SW 1271 (cell line): ENCODE results near the gene KRI1.

Experiments used
- DNase-seq, 2 experiments: peaks; one replicate each; lab custom pipeline; 2025; lab: John Stamatoyannopoulos, UW

The KRI1 gene

DNA sequence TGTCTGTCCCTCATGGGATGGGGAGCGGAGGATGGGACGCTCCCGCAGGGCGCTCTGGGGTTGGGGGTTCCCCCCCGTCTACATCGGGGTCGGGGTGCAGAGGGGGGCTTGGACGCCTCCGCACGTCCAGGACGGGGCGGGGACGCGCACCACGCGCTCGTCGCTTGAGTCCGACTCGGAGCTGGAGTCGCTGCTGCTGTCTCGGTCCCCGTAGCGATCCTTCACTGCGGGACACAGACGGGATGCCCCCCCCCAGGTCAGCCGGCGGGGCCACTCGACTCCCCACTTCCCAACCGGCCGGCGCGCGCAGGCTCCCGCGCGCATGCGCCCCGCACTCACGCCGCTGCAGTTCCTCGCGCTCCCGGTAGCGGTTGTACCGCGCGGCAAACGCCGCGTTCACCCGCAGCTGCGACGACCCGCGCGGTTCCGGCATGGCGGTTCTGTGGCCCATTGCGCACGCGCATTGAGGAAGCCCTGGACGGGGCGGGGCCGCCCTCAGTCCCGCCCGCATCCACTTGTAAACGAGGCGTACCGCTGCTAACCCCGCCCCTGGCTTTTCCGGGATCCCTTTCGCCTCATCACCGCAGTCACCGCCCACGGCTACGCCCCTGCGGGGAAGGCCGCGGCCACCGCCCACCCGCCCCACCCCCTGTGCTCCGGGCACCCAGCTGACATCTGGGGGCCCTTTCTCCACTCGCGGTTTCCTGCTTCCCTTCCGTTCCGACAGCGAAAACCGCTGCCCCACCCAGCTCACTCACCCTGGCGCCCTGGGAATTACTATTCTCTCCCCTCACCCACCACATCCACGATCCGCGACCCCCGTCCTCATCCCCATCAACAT lies at the start of gene KRI1:
KRI1 (minus strand) TSS at position 444 of the 841 bp plus-strand sequence; CDS start at position 433, 11 bp downstream.
- DNase-seq: peak; percentile 85 to 97

DNA sequence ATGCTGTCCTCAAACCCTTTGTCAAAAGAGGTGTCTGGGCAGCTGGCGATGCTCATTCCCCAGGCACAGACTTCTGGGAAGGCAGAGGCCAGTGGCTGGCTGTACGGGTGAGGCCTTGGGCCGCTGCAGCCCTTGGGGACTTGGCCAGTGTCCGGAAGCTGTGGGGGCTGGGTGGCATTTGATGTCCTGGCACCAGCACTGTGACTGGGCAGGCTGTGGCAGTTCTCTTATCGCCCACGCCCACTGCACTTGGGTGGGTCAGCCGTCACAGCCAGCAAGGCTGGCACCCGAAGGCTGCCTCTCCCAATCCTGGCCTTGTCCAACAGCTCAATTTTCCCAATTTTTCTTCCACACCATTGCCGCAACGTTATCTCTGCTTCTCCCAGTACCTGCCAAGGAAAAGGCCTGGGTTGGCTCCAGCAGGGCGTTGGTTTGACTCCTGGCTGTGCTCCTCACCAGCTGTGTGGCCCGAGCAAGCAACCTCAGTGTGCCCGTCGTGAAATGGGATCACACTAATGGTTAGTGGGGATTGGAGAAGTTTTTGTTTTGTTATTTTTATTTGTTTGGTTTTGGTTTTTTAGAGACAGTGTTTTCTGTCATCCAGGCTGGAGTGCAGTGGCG lies 46.8 kb upstream of the KRI1 start:
- DNase-seq: no peak

DNA sequence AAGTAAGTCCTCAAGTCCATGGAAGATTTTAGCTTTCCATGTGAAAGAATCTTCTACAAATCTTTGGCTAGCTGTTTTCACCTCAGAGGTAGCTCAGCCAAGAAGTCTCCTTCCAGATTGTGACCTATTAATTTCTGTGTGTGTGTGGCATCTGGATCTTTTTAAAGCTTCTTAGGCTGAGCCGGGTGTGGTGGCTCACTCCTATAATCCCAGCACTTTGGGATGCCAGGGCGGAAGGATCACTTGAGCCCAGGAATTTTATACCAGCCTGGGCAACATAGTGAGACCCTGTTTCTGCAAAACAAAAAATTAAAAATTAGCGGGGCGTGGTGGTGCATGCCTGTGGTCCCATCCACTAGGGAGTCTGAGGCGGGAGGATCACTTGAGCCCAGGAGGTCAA lies 46.1 kb upstream of the KRI1 start:
- no peak for DNase-seq

DNA sequence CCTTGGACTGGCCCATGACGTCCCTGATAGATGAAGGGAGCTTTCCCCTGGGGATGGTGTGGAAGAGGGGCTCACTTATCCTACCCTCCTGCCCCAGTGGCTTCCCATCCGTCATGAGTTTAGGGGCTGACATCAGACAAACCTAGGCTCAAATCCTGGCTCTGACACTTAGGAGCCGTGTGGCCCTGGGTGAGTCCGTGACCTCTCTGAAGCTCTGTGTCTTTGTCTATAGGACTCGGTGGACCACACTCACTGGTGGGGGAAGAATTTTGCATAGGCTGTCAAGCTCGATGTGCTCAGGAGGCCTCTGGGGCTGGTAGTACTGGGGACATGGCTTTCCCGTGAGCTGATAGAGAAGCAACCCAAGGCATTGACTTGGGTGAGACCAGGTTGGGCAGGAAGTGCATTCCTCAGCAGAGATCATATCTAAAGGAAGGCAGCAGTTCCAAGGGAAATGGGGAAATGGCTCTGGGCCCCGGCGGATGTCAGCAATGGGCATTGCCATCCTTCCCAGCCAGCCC lies 38.7 kb upstream of the KRI1 start:
- DNase-seq: peak in 1 of 2 experiments; percentile 37

DNA sequence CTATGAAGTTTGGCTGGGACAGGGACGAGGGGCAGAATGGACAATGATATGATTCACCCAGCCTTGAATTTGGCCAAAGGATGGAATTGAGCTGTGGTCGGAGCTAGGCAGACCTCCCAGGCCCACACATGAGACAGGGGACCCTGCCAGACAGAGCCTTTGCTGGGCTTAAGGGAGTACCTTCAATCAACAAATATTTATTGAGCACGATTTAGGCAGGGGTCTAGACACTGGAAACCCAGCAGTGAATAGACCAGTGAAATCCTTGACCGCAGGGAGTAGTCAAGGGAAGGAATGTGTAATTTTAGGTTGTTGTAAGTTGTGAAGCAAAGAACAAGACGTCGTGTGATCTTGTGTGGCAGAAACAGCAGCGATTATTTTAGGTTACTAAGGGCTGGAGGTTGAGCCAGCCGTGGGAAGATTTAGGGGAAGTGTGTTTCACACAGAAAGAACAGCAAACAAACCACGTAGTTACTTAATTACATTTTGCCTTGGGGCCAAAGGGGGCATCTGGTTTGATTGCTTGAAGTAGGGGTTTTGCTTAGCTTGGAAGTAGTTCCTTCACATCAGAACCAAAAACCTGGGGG lies 38.2 kb upstream of the KRI1 start:
- no peak for DNase-seq

DNA sequence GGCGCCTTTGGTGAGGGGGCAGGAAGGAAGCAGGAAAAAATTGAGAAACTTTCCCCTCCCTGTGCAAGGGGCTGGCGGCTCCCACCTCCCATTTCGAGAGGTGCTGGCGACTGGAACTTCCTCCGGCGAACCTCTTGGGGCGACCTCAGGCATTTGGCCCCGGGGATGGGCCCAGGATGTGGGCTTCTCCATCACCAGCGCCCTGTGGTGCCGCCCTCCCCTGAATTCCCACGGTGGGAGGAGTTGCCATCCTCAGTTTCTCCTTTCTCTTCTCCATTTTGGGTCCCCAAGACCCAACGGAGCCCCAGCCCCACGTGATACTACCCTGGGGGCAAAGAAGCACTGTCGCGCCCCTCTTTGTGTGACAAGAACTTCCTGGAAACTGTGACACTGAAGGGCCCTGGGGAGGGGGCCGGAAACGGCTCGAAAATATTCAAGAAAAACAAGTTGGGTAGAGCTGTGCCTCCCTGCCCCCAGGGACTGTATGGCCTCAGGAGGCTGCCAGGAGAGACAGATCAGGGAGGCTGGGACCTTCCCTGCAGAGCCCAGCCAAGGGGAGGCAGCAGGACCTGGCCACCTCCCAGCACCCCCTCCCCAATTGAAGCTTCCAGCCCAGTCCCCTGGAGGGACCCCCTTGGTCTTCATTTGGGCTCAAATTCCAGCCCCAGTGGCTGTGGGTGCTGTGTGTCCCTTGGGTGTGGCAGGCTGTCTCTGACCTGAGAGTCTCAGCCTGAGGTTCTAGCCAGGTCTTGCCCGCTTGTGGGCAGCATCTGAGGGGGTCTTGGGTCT lies 37.5 kb upstream of the KRI1 start:
- DNase-seq: no peak

DNA sequence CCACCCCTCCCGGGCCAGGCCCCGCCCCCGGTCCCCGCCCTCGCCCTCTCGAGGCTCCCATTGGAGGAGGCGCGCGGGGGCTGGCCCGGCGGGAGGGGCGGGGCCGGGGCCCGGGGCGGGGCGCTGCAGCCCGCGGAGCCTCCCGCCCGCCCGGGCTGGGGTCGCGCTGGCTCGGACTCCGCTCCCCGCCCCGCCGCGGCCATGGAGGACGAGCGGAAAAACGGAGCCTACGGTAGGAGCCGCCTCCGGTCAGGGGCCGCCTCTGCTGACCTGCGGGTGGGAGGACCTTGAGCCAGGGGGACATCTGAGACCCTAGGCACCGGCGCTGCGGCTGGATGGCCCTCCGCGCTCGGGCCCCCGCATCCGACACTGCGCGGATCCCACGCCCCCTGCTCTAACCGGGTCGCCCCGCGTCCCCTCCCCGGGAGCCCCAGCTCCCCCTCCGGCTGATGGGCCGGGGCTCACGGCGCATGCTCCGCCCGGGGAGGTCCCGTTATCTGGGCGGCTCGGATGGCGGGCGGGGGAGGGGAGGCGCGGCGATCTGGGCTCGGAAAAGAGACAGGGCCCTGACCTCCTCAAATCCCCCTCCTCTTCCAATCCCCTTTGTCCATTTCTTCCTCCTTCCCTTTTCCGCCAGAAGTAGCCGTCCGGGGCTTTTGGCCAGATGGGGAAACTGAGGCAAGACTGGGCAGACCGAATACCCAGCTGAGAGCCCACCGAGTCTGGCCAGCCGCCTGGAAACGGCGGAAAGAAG lies 36.7 kb upstream of the KRI1 start:
- peak in 1 of 2 experiments; percentile 65 for DNase-seq

DNA sequence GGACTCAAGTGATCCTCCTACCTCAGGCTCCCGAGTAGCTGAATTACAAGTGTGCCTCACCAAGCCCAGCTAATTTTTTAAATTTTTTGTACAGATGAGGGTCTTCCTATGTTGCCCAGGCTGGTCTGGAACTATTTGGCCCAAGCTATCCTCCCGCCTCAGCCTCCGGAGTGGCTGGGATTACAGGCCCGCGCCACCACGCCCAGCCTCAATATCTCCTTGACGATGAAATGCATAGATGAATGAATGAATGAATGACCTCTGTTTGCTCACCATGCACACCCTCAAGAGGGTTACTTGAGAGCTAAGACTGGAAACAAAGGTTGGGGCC lies 36.2 kb upstream of the KRI1 start:
- DNase-seq: no peak

DNA sequence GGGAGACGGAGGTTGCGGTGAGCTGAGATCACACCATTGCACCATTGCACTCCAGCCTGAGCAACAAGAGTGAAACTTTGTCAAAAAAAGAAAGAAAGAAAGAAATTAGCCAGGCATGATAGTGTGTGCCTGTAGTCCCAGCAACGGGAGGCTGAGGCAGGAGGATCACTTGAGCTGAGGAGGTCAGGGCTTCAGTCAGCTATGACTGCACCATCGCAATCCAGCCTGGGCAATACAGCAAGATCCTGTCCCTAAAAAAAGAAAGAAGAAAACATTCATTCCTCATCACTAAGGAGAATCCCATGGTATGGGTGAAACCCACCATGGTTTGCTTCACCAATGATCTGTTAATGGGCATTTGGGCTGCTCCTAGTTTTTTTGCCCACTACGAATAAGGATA lies 34.3 kb upstream of the KRI1 start:
- no peak for DNase-seq

DNA sequence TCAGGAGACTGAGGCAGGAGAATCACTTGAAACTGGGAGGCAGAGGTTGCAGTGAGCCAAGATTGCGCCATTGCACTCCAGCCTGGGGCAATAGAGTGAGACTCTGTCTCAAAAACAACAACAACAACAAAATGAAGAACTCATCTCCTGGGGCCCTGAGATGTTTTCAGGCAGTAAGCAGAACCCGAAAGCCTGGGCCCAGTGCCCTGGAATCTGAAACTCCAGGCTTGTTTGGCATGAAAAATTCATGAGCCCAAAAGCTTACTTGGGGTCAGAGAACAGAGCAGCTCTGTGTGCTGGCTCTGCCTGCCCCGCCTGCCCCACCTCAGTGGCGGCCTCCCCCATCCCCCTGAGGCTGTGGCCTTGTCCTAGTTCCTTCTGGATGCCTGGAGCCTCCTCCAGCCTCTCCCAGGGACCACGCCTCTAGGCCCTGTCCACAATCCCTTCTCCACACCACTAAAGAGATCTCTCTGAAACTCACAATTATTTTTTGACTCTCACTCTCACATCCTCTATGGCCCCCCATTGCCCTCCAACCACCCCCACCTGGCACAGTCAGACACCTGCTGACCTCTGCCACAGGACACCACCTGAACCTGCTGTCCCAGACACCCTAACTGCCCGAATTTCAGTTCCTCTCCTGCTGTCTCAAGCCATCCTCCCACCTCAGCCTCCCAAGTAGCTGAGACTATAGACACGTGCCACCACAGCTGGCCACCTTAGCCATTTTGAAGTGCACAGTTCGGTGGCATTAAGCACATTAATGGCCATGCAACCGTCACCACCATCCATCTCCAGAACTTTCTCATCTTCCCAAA lies 28.2 kb upstream of the KRI1 start:
- DNase-seq: no peak

DNA sequence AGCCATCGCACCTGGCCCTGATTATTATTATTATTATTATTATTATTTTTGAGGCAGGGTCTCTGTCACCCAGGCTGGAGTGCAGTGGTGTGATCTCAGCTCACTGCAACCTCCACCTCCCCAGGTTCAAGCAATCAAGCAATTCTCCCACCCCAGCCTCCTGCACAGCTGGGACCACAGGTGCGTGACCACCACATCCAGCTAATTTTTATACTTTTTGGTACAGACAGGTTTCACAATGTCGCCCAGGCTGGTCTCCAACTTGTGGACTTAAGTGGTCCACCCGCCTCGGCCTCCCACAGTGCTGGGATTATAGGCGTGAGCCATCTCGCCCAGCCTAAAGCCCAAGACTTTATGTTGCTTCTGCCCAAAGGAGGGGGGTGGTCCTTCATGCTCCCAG lies 27.3 kb upstream of the KRI1 start:
- no peak for DNase-seq

DNA sequence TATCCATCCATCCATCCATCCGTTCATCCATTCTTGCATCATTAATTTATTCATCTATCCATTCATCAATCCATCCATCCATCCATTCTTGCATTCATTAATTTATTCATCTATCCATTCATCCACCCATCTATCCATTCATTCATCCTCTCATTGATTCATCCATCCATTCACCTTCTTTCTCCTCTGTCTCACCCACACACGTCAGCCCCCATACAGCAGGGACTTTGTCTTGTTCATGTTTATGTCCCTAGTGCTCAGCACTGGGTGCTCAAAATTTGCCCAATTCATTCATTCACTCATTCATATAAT lies 22.0 kb upstream of the KRI1 start:
- no peak for DNase-seq

DNA sequence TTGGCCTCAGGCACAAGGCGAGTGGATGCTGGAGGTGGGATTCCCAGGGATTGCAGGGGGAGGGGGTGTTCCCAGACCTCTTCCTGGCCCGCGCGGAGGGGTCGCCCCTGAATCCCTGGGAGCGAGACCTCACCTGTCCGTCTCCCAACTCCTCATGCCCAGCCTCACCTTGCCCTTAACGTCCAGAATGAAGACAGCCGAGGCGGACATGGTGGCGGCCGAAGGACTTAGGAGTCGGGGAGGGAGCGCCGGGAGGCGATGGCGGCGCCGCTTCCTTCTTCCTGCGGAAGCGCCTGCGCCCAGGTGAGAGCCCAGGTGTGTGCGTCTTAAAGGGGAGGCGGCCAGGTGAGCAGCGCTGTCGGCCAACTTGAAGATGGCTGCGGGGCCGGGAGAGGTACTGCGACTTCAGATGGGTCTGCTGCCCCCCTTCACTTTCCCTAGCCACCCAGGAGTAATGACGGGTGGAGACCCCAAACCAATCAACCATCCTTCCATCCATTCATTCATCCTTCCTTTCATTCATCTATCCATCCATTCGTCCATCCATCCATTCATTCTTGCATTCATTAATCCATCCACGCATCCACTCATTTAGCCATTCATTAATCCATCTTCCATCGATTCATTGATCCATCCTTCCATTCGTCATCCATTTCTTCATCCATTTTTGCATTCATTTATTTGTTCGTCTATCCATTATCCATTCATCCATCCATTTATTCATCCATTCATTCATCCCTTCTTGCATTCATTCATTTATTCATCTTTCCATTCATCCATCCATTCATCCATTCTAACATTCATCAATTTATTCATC lies 21.4 kb upstream of the KRI1 start, which contains the start of gene AP1M2:
AP1M2 (minus strand) TSS at position 291 of the 817 bp plus-strand sequence; CDS start at position 210, 81 bp downstream.
- no peak for DNase-seq

DNA sequence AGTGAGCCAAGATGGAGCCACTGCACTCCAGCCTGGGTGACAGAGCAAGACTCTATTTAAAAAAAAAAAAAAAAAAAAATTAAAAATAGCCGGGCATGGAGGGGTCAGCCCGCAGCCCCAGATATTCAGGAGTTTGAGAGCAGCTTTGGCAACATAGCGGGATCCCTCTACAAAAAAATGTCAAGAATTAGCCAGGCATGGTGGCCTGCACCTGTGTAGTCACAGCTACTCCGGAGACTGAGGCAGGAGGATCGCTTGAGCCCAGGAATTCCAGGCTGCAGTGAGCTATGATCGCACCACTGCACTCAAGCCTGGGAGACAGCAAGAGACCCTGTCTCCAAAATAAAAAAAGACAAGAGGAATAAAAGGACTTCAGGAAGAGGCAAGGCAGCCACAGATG lies 20.6 kb upstream of the KRI1 start:
- no peak for DNase-seq

DNA sequence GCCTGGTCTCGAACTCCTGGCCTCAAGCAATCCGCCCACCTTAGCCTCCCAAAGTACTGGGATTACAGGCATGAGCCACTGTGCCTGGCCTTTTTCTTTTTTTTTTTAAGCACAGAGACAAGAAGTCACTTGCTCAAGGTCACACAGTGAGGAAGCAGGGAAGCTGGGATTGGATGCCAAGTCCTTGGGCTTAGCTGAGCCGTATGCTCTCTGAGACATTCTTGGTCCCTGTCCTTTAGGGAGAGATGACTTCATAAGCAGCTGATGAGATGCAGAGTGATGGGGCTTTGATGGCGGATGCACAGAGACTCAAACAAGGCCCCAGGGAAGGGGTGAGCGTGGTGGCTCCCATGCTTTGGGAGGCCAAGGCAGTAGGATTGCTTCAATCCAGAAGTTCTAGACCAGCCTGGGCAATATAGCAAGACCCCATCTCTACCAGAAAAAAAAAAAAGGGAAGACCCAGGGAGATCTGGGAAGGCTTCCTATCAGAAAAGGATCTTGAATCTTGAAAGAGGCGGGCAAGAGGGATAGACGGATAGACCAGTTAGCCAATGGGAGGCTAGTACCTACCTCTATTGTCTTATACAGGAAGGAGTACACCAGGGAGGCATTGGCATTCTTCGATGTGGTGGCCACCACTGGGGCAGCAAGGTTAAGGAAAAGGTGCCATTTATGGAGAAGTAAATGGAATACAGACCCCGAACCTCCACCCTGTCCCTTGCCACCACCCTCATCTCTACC lies 17.4 kb upstream of the KRI1 start:
- DNase-seq: no peak

DNA sequence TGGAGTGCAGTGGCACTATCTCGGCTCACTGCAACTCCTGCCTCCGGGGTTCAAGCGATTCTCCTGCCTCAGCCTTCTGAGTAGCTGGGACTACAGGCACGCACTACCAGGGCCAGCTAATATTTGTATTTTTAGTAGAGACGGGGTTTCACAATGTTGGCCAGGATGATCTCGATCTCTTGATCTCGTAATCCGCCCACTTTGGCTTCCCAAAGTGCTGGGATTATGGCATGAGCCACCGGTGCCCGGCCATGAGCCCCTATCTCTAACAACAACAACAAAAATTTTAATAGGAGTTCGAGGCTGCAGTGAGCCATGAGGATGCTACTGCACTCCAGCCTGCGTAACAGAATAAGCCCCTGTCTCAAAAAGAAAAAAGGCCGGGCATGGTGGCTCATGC lies 16.3 kb upstream of the KRI1 start:
- no peak for DNase-seq

DNA sequence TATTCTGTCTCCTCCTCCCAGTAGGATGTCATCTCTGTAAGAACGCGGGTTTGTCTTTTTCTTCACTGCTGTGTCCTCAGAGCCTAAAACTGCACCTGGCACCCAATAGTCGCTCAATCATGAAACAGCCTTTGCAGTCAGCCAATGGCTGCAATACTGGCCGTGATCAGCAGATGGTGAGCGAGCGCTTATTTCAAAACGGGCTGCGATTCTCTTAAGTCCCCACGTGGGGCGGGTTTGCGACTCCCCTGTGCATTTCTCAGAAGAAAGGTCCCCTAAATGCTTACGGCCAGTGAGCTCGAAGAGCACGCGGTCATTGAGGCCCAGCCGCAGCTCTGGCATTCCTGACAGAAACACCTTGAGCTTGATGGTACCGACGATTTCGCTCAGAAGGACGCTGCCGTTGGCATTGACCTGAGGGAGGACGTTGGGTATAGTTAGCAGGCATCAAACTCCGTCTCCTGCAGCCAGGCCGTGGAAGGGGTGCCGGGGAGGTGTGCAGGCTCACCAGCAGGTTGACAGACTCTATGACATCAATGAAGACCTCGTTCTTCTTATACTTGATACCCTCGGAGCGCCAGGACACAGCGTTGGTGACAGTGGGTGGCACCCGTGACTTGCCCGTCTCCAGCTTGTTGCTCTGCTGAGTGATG lies 15.3 kb upstream of the KRI1 start:
- peak; percentile 49 to 89 for DNase-seq

DNA sequence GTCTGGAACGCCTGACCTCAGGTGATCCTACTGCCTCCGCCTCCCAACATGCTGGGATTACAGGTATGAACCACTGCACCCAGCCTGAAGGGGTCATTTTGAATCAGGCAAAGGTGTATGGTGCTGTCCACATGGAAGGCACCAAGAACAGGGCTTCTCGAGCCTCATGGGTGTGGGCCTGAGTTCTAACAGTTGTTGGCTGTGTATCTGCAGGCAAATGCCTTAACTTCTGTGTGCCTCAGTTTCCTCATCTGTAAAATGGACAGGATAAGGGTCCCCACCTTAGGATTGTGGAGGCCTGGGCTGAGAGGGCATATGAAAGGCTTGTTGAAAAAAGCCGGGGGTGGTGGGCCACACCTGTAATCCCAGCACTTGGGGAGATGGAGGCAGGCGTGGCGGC lies 12.1 kb upstream of the KRI1 start:
- no peak for DNase-seq
